Measurements from ENCODE around the gene TBL3. TPM values are rescaled to one million over a fixed set of nuclear protein-coding genes. Genes with fewer than 3 reads are reported as not detected.

Gene TBL3
- total and polyA plus RNA-seq, 9 of the 15 experiments (the other 6 are each of a cell fraction or from before 2014, with no cell fraction given) = 0.97 to 117 (median 24.5) TPM

GRCh38 chr16:2008009-2008526, 36.2 kb downstream of the TBL3 start (continued):
- peak; percentile 28; the same call in 1 of the 2 replicates for TF ChIP-seq RREB1 (CRISPR knock-in tag; IDR thresholded peaks at IDR 0.05)
- TF ChIP-seq CEBPB (tag; IDR thresholded peaks at IDR 0.05) = peak; percentile 44
- no peak for TF ChIP-seq TAF7 (tag; IDR thresholded peaks at IDR 0.05)
- no peak for TF ChIP-seq ZBTB7A (IDR thresholded peaks at IDR 0.05; ENCODE audit: borderline replicate concordance, control insufficient read depth, low read depth, low read length)
- TF ChIP-seq SMAD4 (CRISPR knock-in tag; conservative IDR thresholded peaks at IDR 0.05) = peak; percentile 58
- 0 out of 2 replicates have a peak, but pooled peaks have one; percentile 6 for TF ChIP-seq RBFOX2 (IDR thresholded peaks at IDR 0.05; ENCODE audit: low read depth, low read length)
- TF ChIP-seq TAF1 (IDR thresholded peaks at IDR 0.05; ENCODE audit: control insufficient read depth, extremely low read depth, insufficient read depth, low read length, severe bottlenecking) = no peak
- no peak for TF ChIP-seq ARID1B (IDR thresholded peaks at IDR 0.05)
- peak; percentile 85 for TF ChIP-seq CEBPG (CRISPR knock-in tag; IDR thresholded peaks at IDR 0.05)
- peak; percentile 6 to 57; a peak in 1 of 4 replicates for TF ChIP-seq CEBPG (tag; conservative IDR thresholded peaks at IDR 0.05 in 1 of 2, IDR thresholded peaks at IDR 0.05 in 1 of 2)
- TF ChIP-seq SP1 (CRISPR knock-in tag; IDR thresholded peaks at IDR 0.05) = no peak
- peak; percentile 47; the same call in 1 of the 2 replicates for TF ChIP-seq POLR2G (IDR thresholded peaks at IDR 0.05; ENCODE audit: low read depth, low read length)
- peak; percentile 12 for TF ChIP-seq HMGN3 (IDR thresholded peaks at IDR 0.05; ENCODE audit: borderline replicate concordance, extremely low read depth, insufficient read length, low read depth, low read length)
- peak; percentile 20; the same call in 1 of the 2 replicates for TF ChIP-seq TFAP4 (CRISPR knock-in tag; IDR thresholded peaks at IDR 0.05; ENCODE audit: borderline replicate concordance)
- TF ChIP-seq TOE1 (IDR thresholded peaks at IDR 0.05; ENCODE audit: borderline replicate concordance) = peak; percentile 32; the same call in 1 of the 2 replicates
- TF ChIP-seq TOE1 (CRISPR knock-in tag; IDR thresholded peaks at IDR 0.05; ENCODE audit: borderline replicate concordance, low read depth) = no peak
- TF ChIP-seq MNT (conservative IDR thresholded peaks at IDR 0.05) = peak; percentile 21 to 34; a peak in 1 of 4 replicates
- no peak for TF ChIP-seq ESRRB (CRISPR knock-in tag; IDR thresholded peaks at IDR 0.05; ENCODE audit: borderline replicate concordance)
- no peak for TF ChIP-seq ATF7 (IDR thresholded peaks at IDR 0.05)
- TF ChIP-seq ZBED1 (IDR thresholded peaks at IDR 0.05) = no peak
